Astrocyte of the spinal cord (primary cell): Measurements from ENCODE around the gene SLC9B1.
"Not testable (repeated sequence)": the region's sequence is repeated elsewhere in the genome, so short reads cannot be mapped to it uniquely, and the experiment has no call there.

Experiments
- DNase-seq: peaks from one replicate; pipeline ENCODE4 v3.0.0; 2011; ENCODE audit warnings: low read depth, low spot score
- H3K4me3 ChIP-seq: 2 replicates; pipeline ENCODE4 v1.5.1; 2011; ENCODE audit warnings: low read depth, mild to moderate bottlenecking, low read length, moderate library complexity
- in situ Hi-C: cut with HindIII; loops from 2 replicates; pipeline ENCODE4 v1.10.0; 2017; ENCODE audit warnings: low sequenced_read_pairs
- TF ChIP-seq, protein P1 (sequence below): IDR thresholded peaks from 2 replicates; pipeline ENCODE4 v1.5.1; 2012; ENCODE audit warnings: low read depth, mild to moderate bottlenecking, low read length, inconsistent platforms

The SLC9B1 gene

GRCh38 chr4:102988429-102989020 is 31.0 kb downstream of the SLC9B1 start:
- TF ChIP-seq, protein P1, sequence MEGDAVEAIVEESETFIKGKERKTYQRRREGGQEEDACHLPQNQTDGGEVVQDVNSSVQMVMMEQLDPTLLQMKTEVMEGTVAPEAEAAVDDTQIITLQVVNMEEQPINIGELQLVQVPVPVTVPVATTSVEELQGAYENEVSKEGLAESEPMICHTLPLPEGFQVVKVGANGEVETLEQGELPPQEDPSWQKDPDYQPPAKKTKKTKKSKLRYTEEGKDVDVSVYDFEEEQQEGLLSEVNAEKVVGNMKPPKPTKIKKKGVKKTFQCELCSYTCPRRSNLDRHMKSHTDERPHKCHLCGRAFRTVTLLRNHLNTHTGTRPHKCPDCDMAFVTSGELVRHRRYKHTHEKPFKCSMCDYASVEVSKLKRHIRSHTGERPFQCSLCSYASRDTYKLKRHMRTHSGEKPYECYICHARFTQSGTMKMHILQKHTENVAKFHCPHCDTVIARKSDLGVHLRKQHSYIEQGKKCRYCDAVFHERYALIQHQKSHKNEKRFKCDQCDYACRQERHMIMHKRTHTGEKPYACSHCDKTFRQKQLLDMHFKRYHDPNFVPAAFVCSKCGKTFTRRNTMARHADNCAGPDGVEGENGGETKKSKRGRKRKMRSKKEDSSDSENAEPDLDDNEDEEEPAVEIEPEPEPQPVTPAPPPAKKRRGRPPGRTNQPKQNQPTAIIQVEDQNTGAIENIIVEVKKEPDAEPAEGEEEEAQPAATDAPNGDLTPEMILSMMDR: no peak
- in situ Hi-C loops: no loop called here
- DNase-seq: no peak
- no peak overlapping the region for H3K4me3 ChIP-seq

DNA sequence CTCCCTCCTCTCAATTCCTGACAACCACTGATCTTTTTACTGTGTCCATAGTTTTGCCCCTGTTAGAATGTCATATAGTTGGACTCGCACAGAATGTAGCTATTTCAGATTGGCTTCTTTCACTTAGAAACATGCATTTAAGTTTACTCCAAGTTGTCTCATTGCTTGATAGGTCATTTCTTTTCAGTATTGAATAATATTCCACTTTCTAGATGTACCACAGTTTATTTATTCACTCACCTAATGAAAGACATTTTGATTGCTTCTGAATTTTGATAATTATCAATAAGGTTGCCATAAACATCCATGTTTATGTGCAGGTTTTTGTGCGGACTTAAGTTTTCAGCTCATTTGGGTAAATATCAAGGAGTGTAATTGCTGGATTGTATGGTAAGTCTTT is 38.5 kb downstream of the SLC9B1 start:
- no peak for DNase-seq
- TF ChIP-seq, protein P1: no peak
- in situ Hi-C loops: no loop called here
- H3K4me3 ChIP-seq: no peak overlapping the region

- H3K4me3 ChIP-seq, in situ Hi-C loops, DNase-seq: not testable (repeated sequence)
Measured at GRCh38 chr4:102961813-102962212, 57.7 kb downstream of the SLC9B1 start.

DNA sequence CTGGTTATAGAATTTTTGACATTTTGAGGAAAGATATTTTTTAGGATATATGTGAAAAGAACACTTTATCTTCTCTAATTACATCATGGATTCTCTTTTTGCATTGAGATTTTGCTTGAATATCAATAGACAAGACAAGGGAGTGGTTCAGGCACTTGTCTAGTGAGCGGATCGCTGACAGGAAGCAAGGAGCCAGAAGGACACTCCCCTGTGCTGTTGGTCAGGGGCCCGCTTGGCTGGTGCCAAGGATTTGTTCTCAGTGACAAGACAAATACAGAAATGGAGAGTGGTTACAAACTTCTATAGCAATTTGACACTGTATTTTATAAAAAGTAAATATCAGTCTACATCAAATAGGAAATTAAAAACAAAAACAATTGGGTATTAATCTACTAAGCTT is 60.0 kb downstream of the SLC9B1 start:
- in situ Hi-C loops: no loop called here
- no peak for DNase-seq
- TF ChIP-seq, protein P1: no peak
- no peak overlapping the region for H3K4me3 ChIP-seq

- in situ Hi-C loops: no loop called here
- no peak for DNase-seq
- TF ChIP-seq, protein P1: no peak
- H3K4me3 ChIP-seq: no peak overlapping the region
Measured at GRCh38 chr4:102945066-102945465, 74.4 kb downstream of the SLC9B1 start.

GRCh38 chr4:102938063-102938462 is 81.4 kb downstream of the SLC9B1 start:
- in situ Hi-C loops, DNase-seq, H3K4me3 ChIP-seq: not testable (repeated sequence)

DNA sequence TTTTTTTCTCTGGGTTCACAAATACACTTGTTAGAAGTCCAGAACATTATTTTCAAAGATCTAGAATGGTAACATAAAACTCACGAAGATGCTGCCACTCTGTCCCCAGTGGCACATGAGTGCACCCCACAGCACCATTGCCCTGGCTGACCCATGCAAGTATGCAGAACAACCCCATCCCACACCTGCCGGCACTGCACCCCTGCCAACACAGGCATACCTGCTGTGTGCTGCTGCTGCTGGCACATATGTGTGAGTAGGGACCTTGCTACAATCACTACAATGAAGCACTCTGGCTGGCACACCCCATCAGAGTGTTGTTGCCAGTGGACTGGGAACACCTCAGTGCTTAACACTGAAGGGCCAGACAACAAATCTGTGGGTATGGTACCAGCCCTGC is 83.8 kb downstream of the SLC9B1 start:
- TF ChIP-seq, protein P1: no peak
- no peak overlapping the region for H3K4me3 ChIP-seq
- in situ Hi-C loops: no loop called here
- no peak for DNase-seq

- DNase-seq, in situ Hi-C loops, H3K4me3 ChIP-seq: not testable (repeated sequence)
Measured at GRCh38 chr4:102919697-102920096, 99.8 kb downstream of the SLC9B1 start.
